GM18526 (cell line): ENCODE results near the gene TPD52L2.

ENCODE experiments used
- POLR2A ChIP-seq: IDR thresholded peaks from 3 replicates; pipeline ENCODE4 v1.6.1; 2011; ENCODE audit not compliant: insufficient read length; ENCODE audit errors: extremely low read depth

Gene TPD52L2

GRCh38 chr20:63919130-63919529, 54.1 kb downstream of the TPD52L2 start:
- TF ChIP-seq POLR2A = no peak

GRCh38 chr20:63920226-63920625, 55.2 kb downstream of the TPD52L2 start:
- TF ChIP-seq POLR2A = no peak

- TF ChIP-seq POLR2A = no peak
These were observed 58.6 kb downstream of the TPD52L2 start for GRCh38 chr20:63923651-63924050.

- TF ChIP-seq POLR2A = no peak
These were observed 59.2 kb downstream of the TPD52L2 start for GRCh38 chr20:63924241-63924640.

GRCh38 chr20:63926298-63926697, 61.2 kb downstream of the TPD52L2 start:
- no peak for TF ChIP-seq POLR2A

GRCh38 chr20:63929071-63929470, 64.0 kb downstream of the TPD52L2 start:
- no peak for TF ChIP-seq POLR2A

- TF ChIP-seq POLR2A = no peak
These were observed 66.0 kb downstream of the TPD52L2 start for GRCh38 chr20:63930971-63931553.

GRCh38 chr20:63931735-63932134, 66.7 kb downstream of the TPD52L2 start:
- no peak for TF ChIP-seq POLR2A

GRCh38 chr20:63932606-63933160, 67.6 kb downstream of the TPD52L2 start:
- no peak for TF ChIP-seq POLR2A

GRCh38 chr20:63933646-63934045, 68.6 kb downstream of the TPD52L2 start:
- no peak for TF ChIP-seq POLR2A

GRCh38 chr20:63934271-63935068, 69.4 kb downstream of the TPD52L2 start:
- TF ChIP-seq POLR2A = no peak

- TF ChIP-seq POLR2A = no peak
These were observed 70.4 kb downstream of the TPD52L2 start for GRCh38 chr20:63935447-63935846.

GRCh38 chr20:63937596-63937995, 72.5 kb downstream of the TPD52L2 start:
- no peak for TF ChIP-seq POLR2A

- TF ChIP-seq POLR2A = no peak
These were observed 74.2 kb downstream of the TPD52L2 start for GRCh38 chr20:63939061-63939935.

GRCh38 chr20:63940071-63940471, 75.0 kb downstream of the TPD52L2 start:
- no peak for TF ChIP-seq POLR2A
